Activated CD4-positive, alpha-beta T cell treated with anti-CD3 and anti-CD28 coated beads, Interleukin-2, amount 50 U/mL, for 16 hours (primary cell): Measurements from ENCODE around the gene RFPL2.
A peak's percentile ranks its signal among the peaks of the same experiment; 100 is the strongest.

Source experiments
- DNase-seq: peaks from one replicate; pipeline ENCODE4 v3.0.0-alpha.2; 2020

The RFPL2 gene

GRCh38 chr22:32204856-32205722 is at the start of gene RFPL2:
TSS of gene RFPL2 (minus strand) at chr22:32205073. CDS start at chr22:32202451, 2,622 bp downstream.
- peak; percentile 31 for DNase-seq

GRCh38 chr22:32249231-32249630 is 44.4 kb upstream of the RFPL2 start:
- no peak for DNase-seq

GRCh38 chr22:32248276-32248675 is 43.4 kb upstream of the RFPL2 start:
- no peak for DNase-seq

- no peak for DNase-seq
Observed at GRCh38 chr22:32246166-32246565, 41.3 kb upstream of the RFPL2 start.

GRCh38 chr22:32245042-32245441 is 40.2 kb upstream of the RFPL2 start:
- DNase-seq, result no peak

GRCh38 chr22:32244547-32244946 is 39.7 kb upstream of the RFPL2 start:
- no peak for DNase-seq

GRCh38 chr22:32240461-32240860 is 35.6 kb upstream of the RFPL2 start:
- DNase-seq, result no peak

GRCh38 chr22:32237906-32238305 is 33.0 kb upstream of the RFPL2 start:
- DNase-seq, result no peak

- no peak for DNase-seq
Observed at GRCh38 chr22:32236970-32237369, 32.1 kb upstream of the RFPL2 start.

GRCh38 chr22:32233091-32233490 is 28.2 kb upstream of the RFPL2 start:
- no peak for DNase-seq

GRCh38 chr22:32232191-32232830 is 27.4 kb upstream of the RFPL2 start:
- DNase-seq, result no peak

- DNase-seq, result no peak
Observed at GRCh38 chr22:32226326-32227104, 21.6 kb upstream of the RFPL2 start.

- no peak for DNase-seq
Observed at GRCh38 chr22:32222991-32223390, 18.1 kb upstream of the RFPL2 start.

- no peak for DNase-seq
Observed at GRCh38 chr22:32219026-32219425, 14.2 kb upstream of the RFPL2 start.

- no peak for DNase-seq
Observed at GRCh38 chr22:32218470-32218869, 13.6 kb upstream of the RFPL2 start.

- no peak for DNase-seq
Observed at GRCh38 chr22:32217465-32217864, 12.6 kb upstream of the RFPL2 start.

- no peak for DNase-seq
Observed at GRCh38 chr22:32216911-32217310, 12.0 kb upstream of the RFPL2 start.

- DNase-seq, result no peak
Observed at GRCh38 chr22:32211011-32211410, 6.1 kb upstream of the RFPL2 start.

GRCh38 chr22:32208681-32209080 is 3.8 kb upstream of the RFPL2 start:
- no peak for DNase-seq

GRCh38 chr22:32207971-32208480 is 3.2 kb upstream of the RFPL2 start:
- DNase-seq, result no peak

- DNase-seq, result peak; percentile 51
Observed at GRCh38 chr22:32206774-32207758, 2.2 kb upstream of the RFPL2 start.
